Thyroid gland (tissue), 4 donors: ENCODE data around the gene RIMKLB.

Experiments
- CTCF ChIP-seq, 6 experiments: fragments of 200-600 bp in 3 of 6; fragments of 450-650 bp in 3 of 6; sonication (generic) in 3 of 6; IDR thresholded peaks; one replicate each; pipeline ENCODE4 v1.5.1; 2016 to 2019; ENCODE audit warnings: antibody characterized with exemption in 6 of 6, mild to moderate bottlenecking in 2 of 6, inconsistent platforms in 1 of 6, moderate library complexity in 1 of 6
- POLR2A ChIP-seq, 2 donors: fragments of 450-650 bp; IDR thresholded peaks; one replicate each; pipeline ENCODE4 v1.6.1; 2017; ENCODE audit warnings: antibody characterized with exemption in 2 of 2, mild to moderate bottlenecking in 2 of 2, moderate library complexity in 1 of 2

DNA sequence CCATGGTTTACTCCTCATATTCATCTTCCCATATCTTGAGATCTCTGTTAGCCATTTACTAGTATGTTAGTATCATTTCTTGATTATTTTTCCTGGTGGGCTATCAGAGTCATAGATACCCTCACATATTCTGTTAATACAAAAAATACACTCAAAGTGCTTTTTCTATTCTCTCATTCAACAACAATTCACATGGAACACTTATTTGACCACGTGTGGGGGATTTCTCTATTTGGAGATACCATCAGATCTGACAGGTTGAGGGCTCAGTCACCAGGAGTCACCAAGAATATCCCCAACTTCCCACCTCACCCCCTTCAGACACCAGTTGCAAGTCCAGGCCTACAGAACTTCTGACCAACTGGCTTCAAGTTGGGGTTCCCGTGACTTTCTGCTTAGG, 72.7 kb downstream of the RIMKLB start:
- TF ChIP-seq POLR2A (IDR thresholded peaks at IDR 0.05) (no peak), CTCF (IDR thresholded peaks at IDR 0.05) (no peak)
